Neural cell (in vitro differentiated cells): ENCODE data around the gene TRA2A. TPM values are rescaled to one million over a fixed set of nuclear protein-coding genes. Genes with fewer than 3 reads are reported as not detected.

Experiments
- H2AFZ ChIP-seq: fragments of 200-600, 300-800 bp; sonication (generic), shearing (Covaris generic); 2 replicates; pipeline ENCODE4 v1.6.0; 2014; ENCODE audit warnings: low read depth, mild to moderate bottlenecking, antibody characterized with exemption, low read length, moderate library complexity
- H3F3A ChIP-seq: fragments of 200-600 bp; shearing (Covaris generic); 2 replicates; pipeline ENCODE4 v1.6.1; 2016; ENCODE audit warnings: mild to moderate bottlenecking, moderate library complexity, mixed read lengths, antibody characterized with exemption, low read length; ENCODE audit not compliant: insufficient read depth, poor library complexity, severe bottlenecking
- H3K27ac ChIP-seq: fragments of 200-600, 300-800 bp; sonication (generic), shearing (Covaris generic); 2 replicates; pipeline ENCODE4 v1.5.1; 2014; ENCODE audit warnings: mild to moderate bottlenecking, low read length, moderate library complexity
- H3K27me3 ChIP-seq: fragments of 300-800, 200-600 bp; sonication (generic), shearing (Covaris generic); 2 replicates; pipeline ENCODE4 v1.6.0; 2014; ENCODE audit warnings: mild to moderate bottlenecking, low read depth, low read length, moderate library complexity; ENCODE audit not compliant: insufficient read depth
- H3K36me3 ChIP-seq: fragments of 300-800, 200-600 bp; sonication (generic), shearing (Covaris generic); 2 replicates; pipeline ENCODE4 v1.5.1; 2014; ENCODE audit warnings: mild to moderate bottlenecking, antibody characterized with exemption, low read length, moderate library complexity; ENCODE audit not compliant: insufficient read depth
- H3K4me2 ChIP-seq: fragments of 300-800, 200-600 bp; sonication (generic), shearing (Covaris generic); 2 replicates; pipeline ENCODE4 v1.6.0; 2014; ENCODE audit warnings: mild to moderate bottlenecking, low read length
- H3K4me3 ChIP-seq: fragments of 300-800, 200-600 bp; sonication (generic), shearing (Covaris generic); 2 replicates; pipeline ENCODE4 v1.5.1; 2014; ENCODE audit warnings: mild to moderate bottlenecking, low read length, moderate library complexity
- H3K79me2 ChIP-seq: fragments of 200-600 bp; shearing (Covaris generic); replicated peaks from 2 replicates; pipeline ENCODE4 v1.6.0; 2014; ENCODE audit warnings: mild to moderate bottlenecking, low read length, moderate library complexity; ENCODE audit not compliant: insufficient read depth
- H3K9ac ChIP-seq: fragments of 300-800, 200-600 bp; sonication (generic), shearing (Covaris generic); 2 replicates; pipeline ENCODE4 v1.6.1; 2016; ENCODE audit warnings: mild to moderate bottlenecking, low read length, mixed read lengths
- H3K9me2 ChIP-seq: fragments of 200-600 bp; shearing (Covaris generic); 2 replicates; pipeline ENCODE4 v1.6.1; 2016; ENCODE audit warnings: mild to moderate bottlenecking, low read length, mixed read lengths; ENCODE audit not compliant: insufficient read depth
- H3K9me3 ChIP-seq: fragments of 200-600, 300-800 bp; sonication (generic), shearing (Covaris generic); 2 replicates; pipeline ENCODE4 v1.6.1; 2016; ENCODE audit warnings: mild to moderate bottlenecking, mixed run types, low read length, moderate library complexity, mixed read lengths
- H4K20me1 ChIP-seq: fragments of 200-600 bp; shearing (Covaris generic); 2 replicates; pipeline ENCODE4 v1.6.1; 2016; ENCODE audit warnings: mild to moderate bottlenecking, mixed run types; ENCODE audit not compliant: insufficient read depth
- EP300 ChIP-seq: fragments of 450-650 bp; conservative IDR thresholded peaks from 2 replicates; pipeline ENCODE4 v1.6.1; 2014; ENCODE audit warnings: antibody characterized with exemption, mild to moderate bottlenecking, moderate library complexity; ENCODE audit not compliant: poor library complexity, severe bottlenecking
- EZH2 ChIP-seq: fragments of 200-600, 300-800 bp; shearing (Covaris generic), sonication (generic); IDR thresholded peaks from 2 replicates; pipeline ENCODE4 v1.6.1; 2014; ENCODE audit warnings: antibody characterized with exemption, low read length, borderline replicate concordance, mild to moderate bottlenecking; ENCODE audit not compliant: insufficient read depth, poor library complexity, severe bottlenecking
- MXI1 ChIP-seq: fragments of 450-650 bp; conservative IDR thresholded peaks from 2 replicates; pipeline ENCODE4 v1.6.1; 2014; ENCODE audit warnings: antibody characterized with exemption, mild to moderate bottlenecking; ENCODE audit not compliant: poor library complexity, severe bottlenecking
- POLR2AphosphoS5 ChIP-seq: IDR thresholded peaks from 2 replicates; pipeline ENCODE4 v1.6.1; 2012
- RAD21 ChIP-seq: fragments of 450-650 bp; conservative IDR thresholded peaks from 2 replicates; pipeline ENCODE4 v1.6.1; 2014; ENCODE audit warnings: antibody characterized with exemption, mild to moderate bottlenecking, moderate library complexity
- SMC3 ChIP-seq: fragments of 450-650 bp; conservative IDR thresholded peaks from 2 replicates; pipeline ENCODE4 v1.6.1; 2014; ENCODE audit warnings: antibody characterized with exemption, mild to moderate bottlenecking, moderate library complexity; ENCODE audit not compliant: poor library complexity
- TAF1 ChIP-seq: IDR thresholded peaks from 2 replicates; pipeline ENCODE4 v1.6.1; 2012; ENCODE audit warnings: low read depth
- polyA plus RNA-seq: library from polyadenylated mRNA; depleted of rRNA; stranded (reverse); fragments of >200 nt; gene quantifications from 2 replicates; pipeline ENCODE4 v1.2.3, GENCODE V29; 2014
- TF ChIP-seq, protein P1 (sequence below): fragments of 450-650 bp; IDR thresholded peaks from 2 replicates; pipeline ENCODE4 v1.5.1; 2014; ENCODE audit warnings: antibody characterized with exemption, mild to moderate bottlenecking, moderate library complexity; ENCODE audit not compliant: poor library complexity, severe bottlenecking
- TF ChIP-seq, protein P2 (sequence below): IDR thresholded peaks from 2 replicates; pipeline ENCODE4 v1.6.1; 2012; ENCODE audit warnings: borderline replicate concordance

Gene TRA2A
- polyA plus RNA-seq, 1 donor from 2014 or later = 188 TPM

DNA sequence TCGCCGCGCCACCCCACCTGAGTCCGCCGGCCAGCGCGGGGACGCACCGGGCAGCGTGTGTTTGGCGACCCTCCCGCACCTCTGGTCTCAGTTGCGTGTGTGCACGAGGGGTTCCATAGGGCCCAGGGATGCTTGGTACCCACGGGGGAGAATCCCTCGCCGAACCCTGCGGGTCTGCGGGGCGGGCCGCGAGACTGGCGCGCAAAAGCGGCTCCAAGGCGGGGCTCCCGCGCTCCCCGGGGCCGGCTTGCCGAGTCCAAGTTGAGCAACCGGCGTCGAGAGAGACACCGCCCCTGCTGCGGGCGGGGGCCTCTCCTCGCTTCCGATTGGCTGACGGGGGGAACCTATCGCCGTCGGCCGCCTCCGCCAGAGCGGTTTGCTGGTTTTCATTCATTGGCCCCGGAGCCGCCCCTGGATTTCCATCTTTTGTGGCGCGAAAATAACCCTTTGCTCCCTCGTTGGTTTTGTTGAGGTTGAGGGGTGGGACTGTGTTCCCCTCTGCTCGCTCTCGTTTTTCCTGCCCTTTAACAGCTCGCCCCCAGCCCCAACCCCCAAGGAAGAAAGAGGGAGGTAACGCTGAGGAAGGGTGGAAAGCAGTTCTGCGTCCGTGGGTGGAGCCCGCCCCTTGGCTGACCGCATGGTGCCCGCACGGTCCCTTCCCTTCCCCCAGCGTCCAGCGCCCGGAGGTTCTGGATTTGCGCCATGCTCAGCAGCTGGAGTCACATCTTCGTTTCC is 57.5 kb downstream of the TRA2A start:
- Histone ChIP-seq H3K27me3 (no peaks in the 10 kb centered on the region), H3K27ac (peak overlapping the region; percentile 61), H3K9me3 (no peaks in the 10 kb centered on the region), H3K9me2 (no peaks in the 10 kb centered on the region), H3F3A (peaks cover 17% of the 10 kb centered on the region), H3K79me2 (peaks cover 72% of the 10 kb centered on the region), H3K4me2 (peak overlapping the region; percentile 90), H3K36me3 (no peaks in the 10 kb centered on the region), H4K20me1 (no peaks in the 10 kb centered on the region), H2AFZ (peak overlapping the region; percentile 47), H3K9ac (peak overlapping the region; percentile 76), H3K4me3 (peak overlapping the region; percentile 85)
- TF ChIP-seq, protein P1, sequence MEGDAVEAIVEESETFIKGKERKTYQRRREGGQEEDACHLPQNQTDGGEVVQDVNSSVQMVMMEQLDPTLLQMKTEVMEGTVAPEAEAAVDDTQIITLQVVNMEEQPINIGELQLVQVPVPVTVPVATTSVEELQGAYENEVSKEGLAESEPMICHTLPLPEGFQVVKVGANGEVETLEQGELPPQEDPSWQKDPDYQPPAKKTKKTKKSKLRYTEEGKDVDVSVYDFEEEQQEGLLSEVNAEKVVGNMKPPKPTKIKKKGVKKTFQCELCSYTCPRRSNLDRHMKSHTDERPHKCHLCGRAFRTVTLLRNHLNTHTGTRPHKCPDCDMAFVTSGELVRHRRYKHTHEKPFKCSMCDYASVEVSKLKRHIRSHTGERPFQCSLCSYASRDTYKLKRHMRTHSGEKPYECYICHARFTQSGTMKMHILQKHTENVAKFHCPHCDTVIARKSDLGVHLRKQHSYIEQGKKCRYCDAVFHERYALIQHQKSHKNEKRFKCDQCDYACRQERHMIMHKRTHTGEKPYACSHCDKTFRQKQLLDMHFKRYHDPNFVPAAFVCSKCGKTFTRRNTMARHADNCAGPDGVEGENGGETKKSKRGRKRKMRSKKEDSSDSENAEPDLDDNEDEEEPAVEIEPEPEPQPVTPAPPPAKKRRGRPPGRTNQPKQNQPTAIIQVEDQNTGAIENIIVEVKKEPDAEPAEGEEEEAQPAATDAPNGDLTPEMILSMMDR = no peak
- peak; percentile 59 for TF ChIP-seq POLR2AphosphoS5
- TF ChIP-seq TAF1 = no peak
- peak; percentile 12 for TF ChIP-seq EP300
- TF ChIP-seq, protein P2, sequence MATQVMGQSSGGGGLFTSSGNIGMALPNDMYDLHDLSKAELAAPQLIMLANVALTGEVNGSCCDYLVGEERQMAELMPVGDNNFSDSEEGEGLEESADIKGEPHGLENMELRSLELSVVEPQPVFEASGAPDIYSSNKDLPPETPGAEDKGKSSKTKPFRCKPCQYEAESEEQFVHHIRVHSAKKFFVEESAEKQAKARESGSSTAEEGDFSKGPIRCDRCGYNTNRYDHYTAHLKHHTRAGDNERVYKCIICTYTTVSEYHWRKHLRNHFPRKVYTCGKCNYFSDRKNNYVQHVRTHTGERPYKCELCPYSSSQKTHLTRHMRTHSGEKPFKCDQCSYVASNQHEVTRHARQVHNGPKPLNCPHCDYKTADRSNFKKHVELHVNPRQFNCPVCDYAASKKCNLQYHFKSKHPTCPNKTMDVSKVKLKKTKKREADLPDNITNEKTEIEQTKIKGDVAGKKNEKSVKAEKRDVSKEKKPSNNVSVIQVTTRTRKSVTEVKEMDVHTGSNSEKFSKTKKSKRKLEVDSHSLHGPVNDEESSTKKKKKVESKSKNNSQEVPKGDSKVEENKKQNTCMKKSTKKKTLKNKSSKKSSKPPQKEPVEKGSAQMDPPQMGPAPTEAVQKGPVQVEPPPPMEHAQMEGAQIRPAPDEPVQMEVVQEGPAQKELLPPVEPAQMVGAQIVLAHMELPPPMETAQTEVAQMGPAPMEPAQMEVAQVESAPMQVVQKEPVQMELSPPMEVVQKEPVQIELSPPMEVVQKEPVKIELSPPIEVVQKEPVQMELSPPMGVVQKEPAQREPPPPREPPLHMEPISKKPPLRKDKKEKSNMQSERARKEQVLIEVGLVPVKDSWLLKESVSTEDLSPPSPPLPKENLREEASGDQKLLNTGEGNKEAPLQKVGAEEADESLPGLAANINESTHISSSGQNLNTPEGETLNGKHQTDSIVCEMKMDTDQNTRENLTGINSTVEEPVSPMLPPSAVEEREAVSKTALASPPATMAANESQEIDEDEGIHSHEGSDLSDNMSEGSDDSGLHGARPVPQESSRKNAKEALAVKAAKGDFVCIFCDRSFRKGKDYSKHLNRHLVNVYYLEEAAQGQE = peak; percentile 76
- peak; percentile 6 for TF ChIP-seq SMC3
- TF ChIP-seq MXI1 = peak; percentile 97
- no peak for TF ChIP-seq RAD21
- TF ChIP-seq EZH2 = no peak

DNA sequence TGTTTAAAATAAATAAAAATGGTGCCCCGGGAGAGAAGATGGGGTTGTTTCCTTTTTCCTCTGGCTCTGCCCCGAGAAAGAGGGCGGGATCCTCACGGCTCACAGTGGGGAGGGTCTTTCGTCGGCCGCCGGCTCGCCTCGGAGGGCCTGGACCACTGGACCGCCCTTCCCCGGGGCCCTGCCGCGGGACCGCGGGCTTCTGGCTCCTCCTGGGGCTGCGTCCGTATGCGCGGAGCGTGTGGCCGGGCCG is 58.0 kb downstream of the TRA2A start:
- Histone ChIP-seq H3K9ac (peak overlapping the region; percentile 76), H3K4me3 (peak overlapping the region; percentile 85), H3K79me2 (peaks cover 77% of the 10 kb centered on the region), H3K9me3 (no peaks in the 10 kb centered on the region), H3K27ac (peak overlapping the region; percentile 61), H3K4me2 (peak overlapping the region; percentile 76), H4K20me1 (no peaks in the 10 kb centered on the region), H3F3A (peaks cover 17% of the 10 kb centered on the region), H3K27me3 (no peaks in the 10 kb centered on the region), H3K36me3 (no peaks in the 10 kb centered on the region), H3K9me2 (no peaks in the 10 kb centered on the region), H2AFZ (peak overlapping the region; percentile 47)
- no peak for TF ChIP-seq EZH2
- no peak for TF ChIP-seq EP300
- no peak for TF ChIP-seq RAD21
- TF ChIP-seq, protein P2 = no peak
- TF ChIP-seq TAF1 = no peak
- TF ChIP-seq, protein P1 = no peak
- TF ChIP-seq SMC3 = no peak
